Measurements from ENCODE around the gene EPN1. TPM values are rescaled to one million over a fixed set of nuclear protein-coding genes. Genes with fewer than 3 reads are reported as not detected.

The EPN1 gene
- total and polyA plus RNA-seq, 2 of the 8 experiments (the other 6 are each of a cell fraction or from before 2014, with no cell fraction given), result 49.6 to 200 TPM

DNA sequence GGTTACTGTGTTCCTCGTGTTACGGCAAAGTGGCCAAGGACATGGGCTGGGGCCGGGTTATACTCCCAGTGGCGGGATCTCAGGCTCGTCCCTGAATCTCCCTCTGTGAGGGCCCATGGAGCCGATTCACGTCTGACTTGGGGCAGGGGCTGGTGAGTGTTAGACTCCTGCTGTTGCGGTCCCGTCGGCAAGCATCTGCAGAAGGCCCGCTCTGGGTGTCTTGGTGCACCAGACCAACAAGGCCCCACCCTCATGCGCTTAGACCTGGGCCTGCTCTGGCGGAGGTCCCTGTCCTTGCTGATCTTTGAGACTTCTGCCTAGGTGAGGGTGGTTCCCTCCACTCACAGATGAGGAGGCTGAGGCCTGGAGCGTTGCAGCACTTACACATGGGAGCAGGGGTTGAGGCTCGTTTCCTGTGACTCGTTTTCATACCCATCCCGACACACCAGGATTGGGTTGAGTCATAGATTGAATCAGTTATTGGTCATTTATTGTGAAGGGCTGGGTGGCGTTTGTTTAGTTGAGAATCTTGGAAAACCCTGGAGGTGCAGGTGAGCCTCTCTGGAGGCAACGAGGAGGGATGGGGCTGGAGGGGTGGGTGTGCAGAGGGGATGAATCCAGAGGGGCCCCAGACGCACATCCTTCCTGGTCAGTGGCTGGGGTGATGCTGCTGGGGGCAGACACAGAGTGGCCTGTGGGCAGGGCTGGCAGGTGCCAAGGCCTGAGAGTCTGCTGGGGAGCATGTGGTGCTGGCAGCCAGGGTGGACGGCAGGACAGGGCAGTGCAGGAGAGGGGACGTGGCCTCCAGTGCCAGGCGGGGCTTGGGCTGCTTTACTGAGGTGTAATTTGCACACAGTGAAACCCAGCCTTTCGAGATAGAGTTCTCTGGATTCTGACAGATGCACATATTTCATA lies 4.6 kb downstream of the EPN1 start:
- Histone ChIP-seq H3K36me3 (ENCODE audit: control insufficient read depth in 2 of 4, insufficient read depth in 4 of 4, low read length in 3 of 4) (peaks cover 7 to 25% (median 19%) of the 10 kb centered on the region in 4 experiments; a peak in 7 of 8 replicates), H2AK5ac (ENCODE audit: low read depth, low read length) (no peak overlapping the region), H3K4me1 (replicated peaks in 1 of 4; ENCODE audit: control insufficient read depth in 3 of 4, insufficient read depth in 4 of 4, low read length in 3 of 4) (peaks cover 0 to 2% (median 0%) of the 10 kb centered on the region in 4 experiments; a peak in 2 of 7 replicates), H4K20me1 (replicated peaks in 1 of 2; ENCODE audit: control insufficient read depth in 1 of 2, insufficient read depth in 2 of 2, low read length in 2 of 2) (peaks cover 10 to 29% of the 10 kb centered on the region in 2 experiments), H3K14ac (ENCODE audit: insufficient read length) (no peak overlapping the region), H4K5ac (ENCODE audit: insufficient read length, low read depth, low read length) (no peak overlapping the region), H3K9ac (replicated peaks in 1 of 4; ENCODE audit: extremely low read depth in 1 of 4, low read depth in 3 of 4, low read length in 3 of 4) (no peak overlapping the region; a peak in 1 of 7 replicates), H3K79me1 (ENCODE audit: low read depth, low read length) (peaks cover 22% of the 10 kb centered on the region), H3K23me2 (ENCODE audit: low read depth, low read length) (peaks cover 5% of the 10 kb centered on the region; the same call in 1 of the 2 replicates), H3K56ac (replicated peaks; ENCODE audit: insufficient read length, low read depth, low read length) (no peak overlapping the region), H2BK12ac (ENCODE audit: low read depth, low read length) (no peak overlapping the region), H4K91ac (replicated peaks; ENCODE audit: insufficient read length, low read length) (no peak overlapping the region), H3K27ac (ENCODE audit: low read depth, low read length) (no peak overlapping the region), H3K4ac (replicated peaks; ENCODE audit: insufficient read length, low read depth, low read length) (no peak overlapping the region), H3K18ac (ENCODE audit: extremely low read depth, low read length) (no peak overlapping the region), H3K4me3 (ENCODE audit: extremely low read depth in 1 of 4, insufficient read depth in 2 of 4, low read depth in 3 of 4, low read length in 4 of 4) (no peak overlapping the region), H4K8ac (ENCODE audit: extremely low read depth, insufficient read depth, low read length) (no peak overlapping the region), H3K23ac (ENCODE audit: insufficient read length) (no peak overlapping the region), H2BK120ac (replicated peaks; ENCODE audit: low read depth, low read length) (no peak overlapping the region), H3K4me2 (ENCODE audit: insufficient read depth in 1 of 2, low read depth in 2 of 2, low read length in 2 of 2) (no peak overlapping the region), H2BK20ac (ENCODE audit: low read length) (no peak overlapping the region), H2BK15ac (ENCODE audit: low read length) (no peak overlapping the region), H3K27me3 (replicated peaks in 1 of 4; ENCODE audit: control insufficient read depth in 3 of 4, extremely low read depth in 1 of 4, insufficient read depth in 3 of 4, low read length in 3 of 4) (no peaks in the 10 kb centered on the region), H2BK5ac (ENCODE audit: low read depth, low read length) (no peak overlapping the region), H3K79me2 (ENCODE audit: control insufficient read depth in 1 of 2, insufficient read depth in 2 of 2, low read length in 2 of 2) (peaks cover 21 to 69% of the 10 kb centered on the region in 2 experiments), H3K9me3 (ENCODE audit: insufficient read depth in 2 of 2, low read depth in 1 of 2, low read length in 1 of 2) (no peaks in the 10 kb centered on the region), H2AFZ (ENCODE audit: low read length) (no peak overlapping the region)
- FAIRE-seq (no peak), DNase-seq (ENCODE audit: low read depth in 1 of 2, low spot score in 2 of 2) (no peak)
- TF ChIP-seq BCL11A (IDR thresholded peaks at IDR 0.05; ENCODE audit: low read depth in 2 of 2, low read length in 2 of 2) (no peak), SRF (IDR thresholded peaks at IDR 0.05; ENCODE audit: low read depth, low read length) (no peak), JUN (IDR thresholded peaks at IDR 0.05; ENCODE audit: low read depth, low read length) (no peak), HDAC6 (IDR thresholded peaks at IDR 0.05; ENCODE audit: low read depth, low read length) (no peak), CTBP2 (IDR thresholded peaks at IDR 0.05; ENCODE audit: borderline replicate concordance, insufficient read depth, insufficient read length, low read length) (no peak), CTCF (IDR thresholded peaks at IDR 0.05; ENCODE audit: control extremely low read depth in 1 of 3, insufficient read depth in 1 of 3, low read depth in 1 of 3, low read length in 3 of 3) (no peak), RBBP5 (IDR thresholded peaks at IDR 0.05; ENCODE audit: borderline replicate concordance, low read depth, low read length) (no peak), TBP (IDR thresholded peaks at IDR 0.05; ENCODE audit: low read depth, low read length) (no peak)
- CTCF ChIA-PET (ENCODE audit: partially characterized antibody), result no interaction called here
- POLR2A ChIA-PET (ENCODE audit: partially characterized antibody), result no interaction called here
- WGBS, 2 experiments (ENCODE audit: extremely low coverage in 1 of 2, insufficient coverage in 1 of 2, insufficient read length in 1 of 2, insufficient replicate concordance in 2 of 2, low coverage in 1 of 2, low lambda C conversion rate in 2 of 2, missing lambda C conversion rate in 1 of 2), result 85% methylated on average over 21 of the region's 24 CpGs; no CpG with 5 or more reads in 1 of the 2 experiments

All from H1 (cell line).